Hepatocyte (in vitro differentiated cells): ENCODE measurements around the gene NPTN.

Source experiments
- EZH2 ChIP-seq: fragments of 200-600 bp; sonication (generic); IDR thresholded peaks from 2 replicates; pipeline ENCODE4 v1.6.1; 2016; ENCODE audit warnings: antibody characterized with exemption, mild to moderate bottlenecking, borderline replicate concordance
- EZH2phosphoT487 ChIP-seq: fragments of 200-600 bp; sonication (generic); IDR thresholded peaks from one replicate; pipeline ENCODE4 v1.6.1; 2018; ENCODE audit warnings: antibody characterized with exemption, mild to moderate bottlenecking, low read depth, moderate library complexity; ENCODE audit not compliant: unreplicated experiment, severe bottlenecking
- TF ChIP-seq, protein P1 (sequence below): fragments of 200-600 bp; sonication (generic); IDR thresholded peaks from 2 replicates; pipeline ENCODE4 v1.5.1; 2016; ENCODE audit warnings: antibody characterized with exemption, mild to moderate bottlenecking; ENCODE audit not compliant: poor library complexity

GRCh38 chr15:73681063-73681462 lies 47.9 kb upstream of the NPTN start:
- TF ChIP-seq, protein P1, sequence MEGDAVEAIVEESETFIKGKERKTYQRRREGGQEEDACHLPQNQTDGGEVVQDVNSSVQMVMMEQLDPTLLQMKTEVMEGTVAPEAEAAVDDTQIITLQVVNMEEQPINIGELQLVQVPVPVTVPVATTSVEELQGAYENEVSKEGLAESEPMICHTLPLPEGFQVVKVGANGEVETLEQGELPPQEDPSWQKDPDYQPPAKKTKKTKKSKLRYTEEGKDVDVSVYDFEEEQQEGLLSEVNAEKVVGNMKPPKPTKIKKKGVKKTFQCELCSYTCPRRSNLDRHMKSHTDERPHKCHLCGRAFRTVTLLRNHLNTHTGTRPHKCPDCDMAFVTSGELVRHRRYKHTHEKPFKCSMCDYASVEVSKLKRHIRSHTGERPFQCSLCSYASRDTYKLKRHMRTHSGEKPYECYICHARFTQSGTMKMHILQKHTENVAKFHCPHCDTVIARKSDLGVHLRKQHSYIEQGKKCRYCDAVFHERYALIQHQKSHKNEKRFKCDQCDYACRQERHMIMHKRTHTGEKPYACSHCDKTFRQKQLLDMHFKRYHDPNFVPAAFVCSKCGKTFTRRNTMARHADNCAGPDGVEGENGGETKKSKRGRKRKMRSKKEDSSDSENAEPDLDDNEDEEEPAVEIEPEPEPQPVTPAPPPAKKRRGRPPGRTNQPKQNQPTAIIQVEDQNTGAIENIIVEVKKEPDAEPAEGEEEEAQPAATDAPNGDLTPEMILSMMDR: no peak
- TF ChIP-seq EZH2 (no peak), EZH2phosphoT487 (no peak)
